Adipose tissue (tissue), 3 donors: Measurements from ENCODE around the gene NTM. TPM values are rescaled to one million over a fixed set of nuclear protein-coding genes. Genes with fewer than 3 reads are reported as not detected.

Source experiments
- H3K27ac ChIP-seq: one replicate; pipeline ENCODE4 v1.5.1; 2013; ENCODE audit warnings: low read depth, low read length
- WGBS, 3 donors: extraction: QIAGEN DNeasy Blood & Tissue Kit; methylation state at CpG; one replicate each; pipeline ENCODE4 v1.1.7; 2013; 5-methylcytosine and 5-hydroxymethylcytosine counted together
- polyA plus RNA-seq, 3 donors: library from polyadenylated mRNA; stranded (reverse); fragments of 200-250 nt; gene quantifications; one replicate each; pipeline ENCODE4 v1.2.3, GENCODE V29; 2013
- donor health status: healthy with polysubstance abuse.
- donor health status: Bipolar disorder and iron deficiency.
- donor health status: healthy.

Gene NTM
- polyA plus RNA-seq, 3 donors = 0.22 to 2.2 (median 1.6) TPM

DNA sequence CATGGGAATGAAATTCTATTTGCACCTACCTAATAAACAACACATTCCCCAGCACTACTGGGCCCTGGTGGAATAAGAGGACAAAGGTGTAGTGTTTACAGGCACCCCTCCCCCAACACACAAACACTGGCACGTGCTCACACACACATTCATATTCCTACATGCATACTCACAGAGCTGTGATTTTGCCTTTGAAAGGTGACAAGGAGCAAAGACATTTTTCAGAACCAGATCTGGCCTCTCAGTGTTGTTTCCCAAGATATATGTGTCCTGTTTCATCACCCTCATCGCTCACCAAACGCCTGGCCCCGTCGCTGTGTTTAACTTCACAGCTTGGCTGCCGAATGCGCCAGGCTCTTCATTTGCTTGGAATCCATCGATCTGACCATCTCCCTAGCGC is 292.6 kb downstream of the NTM start:
- no peak overlapping the region for H3K27ac ChIP-seq
- WGBS, 3 donors = 67 to 92% (median 90%) methylated on average over 9 of the region's 9 CpGs

DNA sequence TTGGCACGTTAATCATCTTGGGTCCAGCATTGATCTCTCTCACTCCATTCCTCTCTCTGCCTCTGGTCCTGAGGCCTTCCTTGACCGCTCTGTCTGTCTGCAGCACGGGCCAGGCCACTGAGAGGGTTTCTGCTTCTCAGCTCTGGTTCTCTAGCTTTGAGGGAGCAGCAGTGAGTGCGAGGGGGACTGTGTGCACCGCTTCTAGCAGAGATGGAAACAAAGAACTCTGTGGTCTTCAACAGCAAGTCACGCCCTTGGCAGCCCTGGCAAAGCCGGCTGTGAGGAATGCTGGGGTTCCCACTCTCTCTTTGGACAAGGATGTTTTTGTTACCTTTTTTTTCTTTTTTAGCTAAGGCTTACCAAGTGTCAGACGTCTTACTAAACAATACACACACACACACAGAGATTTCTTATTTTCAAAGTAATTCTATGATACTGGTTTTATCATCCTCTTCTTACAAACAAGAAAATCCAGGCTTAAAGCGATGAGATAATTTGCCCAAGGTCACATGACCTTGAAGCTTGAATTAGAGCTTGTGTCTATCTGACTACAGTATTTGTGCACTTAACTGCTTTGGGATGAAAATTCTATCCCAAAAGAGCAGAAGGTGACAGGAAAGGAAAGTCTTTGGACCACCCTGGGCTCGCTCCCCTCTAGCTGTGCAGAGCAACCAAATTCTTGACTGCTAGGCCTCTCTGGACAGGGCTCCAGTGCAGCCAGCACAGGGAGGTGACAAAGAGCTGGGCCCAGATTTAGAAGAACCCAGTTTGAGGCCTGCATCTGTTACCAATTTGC is 293.2 kb downstream of the NTM start:
- H3K27ac ChIP-seq = no peak overlapping the region
- 67 to 90% (median 88%) methylated on average over 10 of the region's 10 CpGs for WGBS, 3 donors

DNA sequence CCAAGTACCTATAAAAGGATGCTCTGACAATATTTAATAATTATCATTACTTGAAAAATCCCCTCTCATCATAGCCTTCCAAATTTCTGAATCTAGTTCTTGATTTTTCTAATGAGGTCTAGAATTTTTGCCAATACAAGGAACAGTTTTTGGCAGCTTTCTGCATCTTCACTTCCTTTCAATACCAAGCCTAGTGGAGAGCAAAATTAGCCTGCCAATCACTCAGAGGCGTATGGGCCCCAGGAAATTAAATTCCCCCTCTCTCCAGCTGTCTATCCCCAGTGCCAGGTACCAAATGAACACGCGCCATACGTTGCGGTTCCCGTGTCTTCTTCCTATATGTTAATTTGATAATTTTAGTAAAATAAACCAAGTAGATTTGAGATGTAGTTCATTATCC is 293.9 kb downstream of the NTM start:
- WGBS, 3 donors = 84 to 95% (median 88%) methylated on average over 6 of the region's 6 CpGs

DNA sequence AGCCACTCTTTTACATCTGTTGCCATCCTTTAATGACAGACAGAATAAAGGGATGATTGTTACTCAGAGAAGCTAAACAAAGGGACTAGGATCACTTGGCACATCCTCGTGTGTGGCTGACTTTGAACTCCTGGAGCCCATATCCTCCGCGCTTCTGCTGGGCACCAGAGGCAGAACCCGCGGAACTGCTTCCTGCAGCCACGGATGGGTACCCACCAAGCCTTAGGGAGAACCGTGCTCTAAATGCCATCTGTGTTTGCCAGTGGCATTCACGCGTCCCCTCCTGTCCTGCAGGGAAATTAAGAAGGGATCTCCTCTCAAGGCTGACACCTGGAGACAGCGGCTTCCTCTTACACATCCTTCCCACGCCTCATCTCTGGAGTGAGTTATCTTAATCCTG is 294.4 kb downstream of the NTM start:
- no peak overlapping the region for H3K27ac ChIP-seq
- WGBS, 3 donors = 74 to 92% (median 85%) methylated on average over 11 of the region's 11 CpGs

More for the DNA sequence above, 293.9 kb downstream of the NTM start:
- no peak overlapping the region for H3K27ac ChIP-seq

DNA sequence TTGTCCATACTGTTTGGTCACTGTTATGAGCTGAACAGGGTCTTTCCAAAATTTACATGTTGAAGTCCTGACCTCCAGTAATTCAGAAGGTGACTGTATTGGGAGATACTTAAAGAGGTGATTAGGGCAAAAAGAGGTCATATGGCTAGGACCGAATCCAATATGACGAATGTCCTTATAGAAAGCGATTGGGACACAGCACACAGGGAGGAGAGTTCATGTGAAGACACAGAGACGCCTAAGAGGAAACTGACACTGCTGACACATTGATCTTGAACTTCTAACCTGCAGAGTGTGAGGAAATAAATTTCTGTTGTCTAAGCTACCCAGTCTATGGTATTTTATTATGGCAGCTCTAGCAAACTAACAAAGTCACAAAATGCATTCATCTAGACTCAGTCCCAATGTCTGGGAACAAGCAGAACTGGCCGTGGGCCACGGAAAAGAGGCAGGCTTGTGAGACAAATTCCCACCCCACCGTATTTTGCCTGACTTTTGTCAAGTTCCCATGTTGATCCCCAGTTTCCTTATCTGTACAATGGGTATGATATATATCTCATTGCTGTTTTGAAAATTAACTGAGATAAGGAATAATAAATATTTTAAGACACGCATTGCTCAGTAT is 295.0 kb downstream of the NTM start:
- no peak overlapping the region for H3K27ac ChIP-seq
- 73 to 78% (median 74%) methylated on average over 8 of the region's 8 CpGs for WGBS, 3 donors

DNA sequence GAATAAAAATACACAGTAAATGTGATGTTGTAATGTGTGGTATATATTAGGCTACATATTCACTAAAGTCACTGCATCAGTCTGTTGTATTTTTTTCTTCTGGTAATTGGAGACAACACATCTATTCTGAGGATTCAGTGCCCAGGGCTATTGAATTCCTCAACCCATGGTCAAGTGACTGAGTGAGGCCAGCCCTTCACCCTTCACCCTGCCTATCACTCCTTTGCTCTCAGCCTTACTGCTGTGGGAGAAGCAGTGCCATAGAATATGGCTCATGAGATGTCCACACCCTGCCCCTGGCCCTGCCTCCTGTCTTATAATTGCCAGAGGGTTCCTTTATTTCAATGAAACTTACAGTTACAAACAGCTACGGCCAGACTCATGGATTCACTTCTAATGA is 295.6 kb downstream of the NTM start:
- 78 to 96% (median 86%) methylated on average over 1 of the region's 1 CpG for WGBS, 3 donors
- H3K27ac ChIP-seq = no peak overlapping the region

DNA sequence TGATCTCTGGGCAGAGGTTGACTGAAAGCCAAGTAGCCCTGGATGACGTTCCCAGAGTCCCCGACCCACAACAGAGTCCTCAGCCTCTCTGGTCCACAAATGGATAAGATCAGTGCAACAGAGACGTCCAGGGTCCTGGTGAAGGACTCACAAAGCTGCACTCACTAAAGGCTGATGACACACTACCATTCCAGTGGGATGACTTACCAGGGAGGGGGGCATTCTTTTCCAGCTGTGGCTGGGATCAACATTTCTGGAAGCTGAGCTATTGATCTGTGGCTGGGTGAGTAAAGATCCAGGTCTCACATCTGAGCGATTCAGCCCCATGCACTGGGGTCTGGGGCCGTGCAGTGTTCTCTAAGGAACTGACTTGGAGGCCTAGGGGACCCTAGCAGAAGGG is 296.2 kb downstream of the NTM start:
- no peak overlapping the region for H3K27ac ChIP-seq
- WGBS, 3 donors = 75 to 86% (median 86%) methylated on average over 5 of the region's 5 CpGs

DNA sequence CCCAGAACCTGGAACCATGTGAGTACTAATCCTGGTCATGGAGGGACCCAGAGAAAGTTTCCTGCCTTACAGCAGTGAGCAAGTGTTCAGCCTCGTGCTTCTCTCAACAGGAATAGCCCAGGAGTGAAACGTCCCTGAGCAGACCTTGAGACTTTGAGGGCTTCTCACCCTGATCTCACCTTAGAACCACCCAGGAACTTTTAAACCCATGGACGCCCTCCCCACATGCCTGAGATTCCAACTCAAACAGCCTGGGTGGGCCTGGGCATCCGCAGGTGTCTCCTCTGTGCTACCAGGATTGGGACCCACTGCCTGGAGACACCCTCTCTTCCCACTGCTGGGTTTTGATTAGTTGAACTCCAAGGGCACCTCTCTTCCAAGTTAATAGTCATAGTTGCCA is 297.2 kb downstream of the NTM start:
- WGBS, 3 donors = 74 to 84% (median 79%) methylated on average over 4 of the region's 4 CpGs
- no peak overlapping the region for H3K27ac ChIP-seq

DNA sequence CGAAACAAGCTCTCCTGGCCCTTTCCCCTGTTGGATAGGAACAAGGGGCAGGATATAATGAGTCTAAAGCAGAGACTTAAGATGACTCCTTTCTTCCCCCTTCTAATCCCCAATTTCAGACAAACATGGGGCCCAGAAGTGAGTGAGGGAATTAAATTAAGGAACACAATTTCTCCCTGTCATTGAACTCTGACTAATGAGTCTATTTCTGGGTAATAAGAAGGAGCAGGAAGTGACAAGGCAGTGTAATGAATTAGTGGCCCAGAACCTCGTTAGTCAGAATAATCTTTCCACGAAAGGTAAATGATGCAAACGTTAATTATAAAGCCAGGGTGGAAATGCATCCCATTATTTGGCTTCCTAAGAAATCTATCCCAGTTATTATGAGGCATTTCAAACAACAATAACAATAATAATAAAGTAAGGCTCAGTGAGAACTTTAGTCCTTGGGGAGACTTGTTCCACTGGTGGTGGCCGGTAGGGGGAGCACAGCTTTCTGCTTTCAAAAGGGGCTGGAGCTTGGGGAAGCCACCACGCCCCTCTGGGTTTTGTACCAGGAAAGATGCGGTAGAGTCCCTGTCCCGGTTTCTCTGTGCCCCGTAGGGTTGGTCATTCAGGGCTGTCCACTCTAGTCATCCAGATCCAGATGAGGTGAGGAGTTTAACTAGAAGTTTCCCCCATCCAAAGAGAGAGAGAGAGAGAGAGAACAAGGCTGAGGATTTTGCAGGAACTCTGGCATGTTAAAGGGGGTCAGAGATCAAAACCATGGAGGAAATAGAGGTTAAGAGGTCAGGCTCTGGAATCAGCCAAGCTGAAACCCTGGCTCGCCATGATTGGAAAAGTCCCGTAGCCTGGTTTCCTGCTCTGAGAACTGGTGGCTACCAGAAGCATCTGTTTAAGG is 298.3 kb downstream of the NTM start:
- H3K27ac ChIP-seq = no peak overlapping the region
- WGBS, 3 donors = 27 to 32% (median 30%) methylated on average over 11 of the region's 11 CpGs

DNA sequence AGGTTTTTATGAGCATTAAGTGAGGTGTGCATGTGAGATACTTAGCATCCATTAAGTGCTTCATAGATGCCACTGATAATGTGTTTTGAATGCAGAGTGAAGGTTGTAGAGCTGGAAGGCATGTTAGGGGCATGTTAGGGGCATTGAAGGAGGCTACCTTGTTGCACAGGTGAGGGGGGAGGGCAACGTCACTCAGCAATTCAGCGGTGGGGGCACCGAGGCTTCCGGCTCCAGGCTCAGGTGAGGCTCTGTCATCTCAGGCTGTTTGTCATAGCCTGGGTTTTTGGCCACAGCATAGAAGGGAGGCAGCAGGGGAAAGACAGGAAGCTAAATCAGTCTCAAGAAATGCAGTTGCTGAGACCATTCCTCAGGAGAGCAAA is 299.0 kb downstream of the NTM start:
- H3K27ac ChIP-seq = no peak overlapping the region
- 55 to 81% (median 57%) methylated on average over 4 of the region's 4 CpGs for WGBS, 3 donors

DNA sequence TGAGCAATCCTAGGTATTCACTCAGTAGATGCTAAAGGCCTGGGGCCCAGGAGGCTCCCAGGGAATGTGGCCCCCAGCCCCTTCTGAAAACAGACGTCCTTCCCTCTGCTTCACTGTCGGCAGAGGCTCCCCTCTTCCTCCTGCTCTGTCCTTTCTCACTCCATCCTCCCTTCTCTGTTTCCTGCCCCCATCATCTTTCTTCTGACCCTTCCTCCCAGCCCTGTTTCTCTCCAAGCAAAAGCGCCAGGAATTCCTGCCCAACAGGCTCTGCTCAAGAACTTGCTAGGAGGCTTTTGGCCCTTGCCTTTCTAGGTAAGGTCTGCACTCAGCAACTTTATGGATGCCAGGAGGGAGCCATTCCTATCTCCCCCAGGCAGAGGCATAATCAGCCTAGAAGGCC is 300.5 kb downstream of the NTM start:
- no peak overlapping the region for H3K27ac ChIP-seq
- WGBS, 3 donors = 74 to 78% (median 77%) methylated on average over 2 to 3 of the region's 3 CpGs

DNA sequence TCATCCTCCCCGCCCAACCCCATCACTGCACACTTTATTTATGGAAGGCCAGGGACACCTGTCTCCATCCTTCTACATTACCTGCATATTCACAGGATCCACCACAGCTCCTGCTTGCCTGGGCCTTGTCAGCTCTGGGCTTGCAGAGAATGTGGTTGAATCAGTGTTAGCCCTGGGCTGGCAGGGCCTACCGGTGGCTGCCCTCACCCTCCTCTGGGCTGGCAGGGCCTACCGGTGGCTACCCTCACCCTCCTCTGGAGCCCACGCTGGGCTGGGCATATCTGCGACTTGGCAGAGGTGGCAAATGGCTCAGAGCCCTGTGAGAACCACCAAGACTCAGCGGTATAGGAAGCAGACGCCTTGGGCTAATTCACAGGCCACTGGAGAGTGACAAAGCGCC is 300.9 kb downstream of the NTM start:
- H3K27ac ChIP-seq = no peak overlapping the region
- 78 to 93% (median 88%) methylated on average over 8 of the region's 8 CpGs for WGBS, 3 donors

DNA sequence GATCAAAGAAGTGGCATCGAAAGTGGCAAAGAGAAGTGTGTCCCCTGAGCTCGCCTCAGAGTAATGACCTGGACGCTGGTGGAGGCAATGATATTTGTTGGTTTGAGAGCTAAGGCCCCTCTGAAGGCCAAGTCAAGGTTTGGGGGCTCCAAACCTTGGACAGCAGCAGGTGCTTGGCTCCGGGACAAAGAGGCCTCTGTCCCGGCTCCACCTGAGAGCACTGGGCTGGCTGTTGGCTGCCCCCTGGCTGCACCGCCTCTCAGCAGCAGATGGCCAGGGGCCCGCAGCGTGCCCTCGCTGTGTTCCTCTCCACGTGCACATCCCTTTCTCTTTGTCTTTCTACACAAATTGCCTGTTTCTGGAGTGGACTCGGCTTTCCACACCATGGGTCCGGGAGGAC is 301.3 kb downstream of the NTM start:
- 61 to 86% (median 81%) methylated on average over 12 of the region's 12 CpGs for WGBS, 3 donors
- no peak overlapping the region for H3K27ac ChIP-seq

DNA sequence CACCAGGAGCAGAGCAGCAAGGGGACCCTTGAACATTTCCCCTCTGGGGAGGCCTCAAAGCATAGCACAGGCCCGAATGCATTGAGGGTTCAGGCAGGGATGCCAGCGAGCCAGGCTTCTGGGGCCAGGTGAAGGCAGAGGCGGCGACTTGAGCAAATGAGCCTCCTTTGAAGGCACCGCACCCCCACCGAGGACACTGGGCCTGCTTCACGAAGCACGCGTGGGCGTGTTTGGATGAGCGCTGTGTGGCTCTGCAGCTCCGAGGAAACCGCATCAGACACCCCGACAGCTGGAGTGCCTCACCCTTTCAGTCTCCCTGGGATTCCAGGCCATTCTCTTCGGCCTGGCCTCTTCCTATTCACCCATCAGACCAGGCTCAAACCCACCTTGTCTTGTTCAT is 301.8 kb downstream of the NTM start:
- no peak overlapping the region for H3K27ac ChIP-seq
- 65 to 80% (median 78%) methylated on average over 15 of the region's 15 CpGs for WGBS, 3 donors

DNA sequence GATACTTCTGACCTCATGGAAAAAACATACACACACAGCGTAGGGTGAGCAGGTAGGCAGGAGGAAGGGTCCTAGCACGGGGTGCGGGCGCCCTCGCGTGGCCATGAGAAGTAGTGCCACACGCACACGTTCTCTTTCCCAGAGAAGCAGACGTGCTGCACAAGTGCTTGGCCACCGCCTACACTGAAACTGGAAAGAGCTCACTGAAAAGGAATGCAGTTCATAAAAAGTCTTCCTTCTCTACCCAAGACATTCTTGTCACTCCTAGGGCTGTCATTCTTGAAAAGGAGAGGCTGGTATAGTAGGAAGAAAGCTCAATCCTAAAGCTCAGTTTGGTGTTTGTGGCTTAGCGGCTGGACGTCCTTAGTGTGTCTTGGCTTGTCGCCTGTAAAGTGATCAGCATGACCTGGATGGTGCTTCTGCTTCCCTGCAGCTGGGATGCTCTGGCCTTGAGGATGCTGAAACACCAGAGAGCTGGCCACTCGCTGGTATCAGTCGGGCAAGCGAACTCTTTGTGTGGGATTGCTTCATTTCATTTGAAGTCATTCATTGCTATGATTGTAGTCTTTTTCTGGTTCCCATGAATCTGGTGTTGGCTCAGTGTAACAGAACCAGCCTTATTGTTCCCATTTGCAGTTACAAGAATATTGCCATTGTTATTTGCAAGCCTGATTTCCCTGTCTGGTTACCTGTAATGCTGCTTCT is 303.8 kb downstream of the NTM start:
- WGBS, 3 donors = 25 to 30% (median 26%) methylated on average over 16 of the region's 16 CpGs

DNA sequence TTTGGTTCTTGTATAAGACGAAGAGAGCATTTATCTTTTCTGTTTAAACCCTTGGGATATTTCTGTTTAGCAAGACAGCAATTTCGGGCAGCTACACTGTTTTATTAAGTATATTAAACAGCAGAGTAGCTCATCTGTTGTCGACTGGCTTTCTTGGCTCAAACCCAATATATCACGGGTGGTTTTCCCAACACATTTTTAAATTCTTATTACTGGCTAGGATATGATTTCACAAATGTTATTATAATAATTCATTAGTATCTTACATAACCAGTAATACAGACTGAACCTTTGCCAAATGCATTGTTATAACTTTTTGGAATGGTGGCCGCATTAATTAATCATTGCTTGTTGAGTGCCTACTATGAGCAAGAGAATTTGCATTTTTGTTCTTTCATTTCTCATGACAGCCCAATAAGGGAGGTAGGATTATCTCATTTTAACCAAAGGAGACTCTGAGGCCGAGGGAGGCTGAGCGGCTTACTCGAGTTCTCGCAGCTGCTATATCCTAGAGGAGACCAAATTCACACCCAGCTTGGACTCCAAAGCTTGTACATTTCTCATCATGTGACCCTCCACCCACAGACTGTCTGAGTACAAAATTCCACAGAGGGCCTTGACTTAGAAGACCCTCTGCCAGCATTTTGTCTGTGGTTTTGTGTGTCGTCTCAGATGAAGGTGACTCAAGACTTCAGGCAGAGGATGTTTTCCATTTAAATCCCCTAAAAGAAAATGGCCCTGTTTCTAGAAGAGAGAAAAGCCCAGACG is 304.9 kb downstream of the NTM start:
- WGBS, 3 donors = 56 to 65% (median 64%) methylated on average over 11 of the region's 11 CpGs
- no peak overlapping the region for H3K27ac ChIP-seq

More for the DNA sequence above, 303.8 kb downstream of the NTM start:
- no peak overlapping the region for H3K27ac ChIP-seq

DNA sequence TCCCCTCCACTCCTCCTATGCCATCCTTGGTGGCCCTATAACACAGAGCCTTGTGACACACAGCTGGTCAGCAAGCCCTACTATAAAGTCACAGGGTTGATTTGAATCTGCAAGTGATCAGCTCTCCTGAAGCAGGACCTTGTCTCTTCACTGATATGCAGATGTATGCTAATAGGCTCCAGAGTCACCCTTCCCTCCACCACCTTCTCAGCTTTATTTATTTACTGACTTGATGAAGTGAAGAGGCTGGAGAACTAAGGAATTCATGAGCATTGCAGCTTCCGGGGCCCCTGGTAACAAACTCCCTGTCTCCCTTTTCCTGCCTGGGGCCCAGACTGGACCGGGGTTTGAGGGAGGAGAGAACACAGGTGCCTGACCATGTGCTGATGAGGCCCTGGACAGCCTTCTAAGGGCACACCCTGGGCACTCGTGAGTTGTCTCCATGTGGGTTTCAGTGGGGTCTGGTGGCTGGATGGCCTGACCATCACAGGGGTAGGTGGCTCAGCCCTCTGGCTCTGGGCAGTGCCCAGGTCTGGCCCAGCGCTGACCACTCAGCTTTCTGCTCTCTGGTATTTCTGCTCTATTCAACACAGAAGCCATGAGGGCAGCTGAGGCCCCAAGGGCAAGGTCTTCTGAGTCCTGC is 307.5 kb downstream of the NTM start:
- no peak overlapping the region for H3K27ac ChIP-seq
- 42 to 56% (median 46%) methylated on average over 4 of the region's 4 CpGs for WGBS, 3 donors
